ENCODE results near the gene KNTC1. TPM values are rescaled to one million over a fixed set of nuclear protein-coding genes. Genes with fewer than 3 reads are reported as not detected.
"Not testable (repeated sequence)": the region's sequence is repeated elsewhere in the genome, so short reads cannot be mapped to it uniquely, and the experiment has no call there.

KNTC1 gene, protein sequence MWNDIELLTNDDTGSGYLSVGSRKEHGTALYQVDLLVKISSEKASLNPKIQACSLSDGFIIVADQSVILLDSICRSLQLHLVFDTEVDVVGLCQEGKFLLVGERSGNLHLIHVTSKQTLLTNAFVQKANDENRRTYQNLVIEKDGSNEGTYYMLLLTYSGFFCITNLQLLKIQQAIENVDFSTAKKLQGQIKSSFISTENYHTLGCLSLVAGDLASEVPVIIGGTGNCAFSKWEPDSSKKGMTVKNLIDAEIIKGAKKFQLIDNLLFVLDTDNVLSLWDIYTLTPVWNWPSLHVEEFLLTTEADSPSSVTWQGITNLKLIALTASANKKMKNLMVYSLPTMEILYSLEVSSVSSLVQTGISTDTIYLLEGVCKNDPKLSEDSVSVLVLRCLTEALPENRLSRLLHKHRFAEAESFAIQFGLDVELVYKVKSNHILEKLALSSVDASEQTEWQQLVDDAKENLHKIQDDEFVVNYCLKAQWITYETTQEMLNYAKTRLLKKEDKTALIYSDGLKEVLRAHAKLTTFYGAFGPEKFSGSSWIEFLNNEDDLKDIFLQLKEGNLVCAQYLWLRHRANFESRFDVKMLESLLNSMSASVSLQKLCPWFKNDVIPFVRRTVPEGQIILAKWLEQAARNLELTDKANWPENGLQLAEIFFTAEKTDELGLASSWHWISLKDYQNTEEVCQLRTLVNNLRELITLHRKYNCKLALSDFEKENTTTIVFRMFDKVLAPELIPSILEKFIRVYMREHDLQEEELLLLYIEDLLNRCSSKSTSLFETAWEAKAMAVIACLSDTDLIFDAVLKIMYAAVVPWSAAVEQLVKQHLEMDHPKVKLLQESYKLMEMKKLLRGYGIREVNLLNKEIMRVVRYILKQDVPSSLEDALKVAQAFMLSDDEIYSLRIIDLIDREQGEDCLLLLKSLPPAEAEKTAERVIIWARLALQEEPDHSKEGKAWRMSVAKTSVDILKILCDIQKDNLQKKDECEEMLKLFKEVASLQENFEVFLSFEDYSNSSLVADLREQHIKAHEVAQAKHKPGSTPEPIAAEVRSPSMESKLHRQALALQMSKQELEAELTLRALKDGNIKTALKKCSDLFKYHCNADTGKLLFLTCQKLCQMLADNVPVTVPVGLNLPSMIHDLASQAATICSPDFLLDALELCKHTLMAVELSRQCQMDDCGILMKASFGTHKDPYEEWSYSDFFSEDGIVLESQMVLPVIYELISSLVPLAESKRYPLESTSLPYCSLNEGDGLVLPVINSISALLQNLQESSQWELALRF (N-terminal part only)
- polyA plus RNA-seq (ENCODE audit: insufficient read length) = 20.7 TPM

DNA sequence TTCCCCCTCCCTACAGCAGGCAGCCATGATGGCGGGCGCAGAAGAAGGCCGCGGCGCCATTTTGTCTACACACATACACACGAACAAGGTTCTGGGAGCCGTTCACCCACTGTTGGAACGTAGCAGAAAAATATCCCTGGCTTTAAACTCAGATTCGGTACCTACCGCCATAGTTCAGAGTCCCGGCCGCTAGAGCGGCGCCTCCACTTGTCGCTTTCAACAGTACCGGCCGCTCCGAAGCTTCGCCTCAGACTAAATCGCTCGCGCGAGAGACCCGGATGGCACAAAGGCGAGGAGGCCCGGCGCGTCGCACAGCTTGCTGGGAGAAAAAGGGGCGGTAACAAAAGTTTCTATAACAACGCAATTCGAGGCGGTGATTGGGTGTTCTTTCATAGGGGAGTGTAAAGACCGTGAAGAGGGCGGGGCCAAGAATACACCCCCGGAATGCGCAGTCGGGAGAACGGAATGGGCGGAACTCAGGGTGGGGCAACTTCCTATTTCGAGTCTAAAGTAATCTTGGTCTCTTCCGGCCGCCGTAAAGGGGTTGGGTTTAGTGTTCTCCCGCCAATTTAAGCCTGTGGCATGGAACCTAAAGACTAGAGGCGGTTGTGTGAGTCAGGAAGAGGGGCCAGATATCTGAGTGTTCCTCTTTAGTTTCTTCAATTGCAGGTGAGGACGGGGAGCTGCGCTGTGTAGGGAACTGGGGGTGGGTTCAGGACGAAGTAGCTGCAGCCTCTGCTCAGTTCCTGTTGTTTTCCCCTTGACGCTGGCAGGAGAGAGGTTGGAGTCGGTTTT lies at the start of gene KNTC1, which contains the start of gene RSRC2:
KNTC1 (plus strand) TSS at position 567 of the 795 bp plus-strand sequence. CDS start 2,815 bp downstream, outside the sequence.
RSRC2 (minus strand) TSS at position 254 of the 795 bp plus-strand sequence; CDS start at position 171, 83 bp downstream.
- DNase-seq = peak; percentile 99

DNA sequence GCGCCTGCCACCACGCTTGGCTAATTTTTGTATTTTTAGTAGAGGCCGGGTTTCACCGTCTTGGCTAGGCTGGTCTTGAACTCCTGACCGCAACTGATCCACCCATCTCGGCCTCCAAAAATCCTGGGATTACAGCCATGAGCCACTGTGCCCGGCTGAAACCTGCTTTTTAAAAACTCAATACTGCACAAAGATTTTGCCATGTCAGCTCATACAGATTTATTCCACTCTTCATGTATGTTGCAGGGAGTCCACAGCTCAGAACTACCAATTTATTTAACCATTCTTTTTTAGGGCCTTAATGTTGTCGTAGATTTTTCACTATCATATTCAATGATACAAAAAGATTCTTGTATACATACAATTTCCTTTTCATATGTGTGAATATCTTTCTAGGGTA lies 46.3 kb upstream of the KNTC1 start:
- DNase-seq = no peak

DNA sequence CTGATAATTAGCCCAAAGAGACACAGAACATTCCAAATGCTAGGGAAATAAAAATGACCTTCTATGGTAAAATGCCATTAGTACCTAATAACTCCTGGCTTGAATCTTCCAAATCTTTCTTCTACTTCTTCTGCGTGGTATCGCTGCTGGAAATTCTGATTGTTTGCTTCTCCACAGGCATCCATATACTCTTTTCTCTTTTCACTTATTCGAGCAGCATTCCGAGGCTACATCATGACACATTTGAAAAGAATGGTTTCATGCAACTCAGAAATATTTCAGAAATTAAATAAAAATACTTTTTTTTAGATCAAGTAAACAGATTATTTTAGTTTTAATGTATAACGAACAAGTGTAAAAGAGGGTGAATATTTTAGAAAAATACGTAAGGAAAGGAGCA lies 45.2 kb upstream of the KNTC1 start:
- DNase-seq = no peak

DNA sequence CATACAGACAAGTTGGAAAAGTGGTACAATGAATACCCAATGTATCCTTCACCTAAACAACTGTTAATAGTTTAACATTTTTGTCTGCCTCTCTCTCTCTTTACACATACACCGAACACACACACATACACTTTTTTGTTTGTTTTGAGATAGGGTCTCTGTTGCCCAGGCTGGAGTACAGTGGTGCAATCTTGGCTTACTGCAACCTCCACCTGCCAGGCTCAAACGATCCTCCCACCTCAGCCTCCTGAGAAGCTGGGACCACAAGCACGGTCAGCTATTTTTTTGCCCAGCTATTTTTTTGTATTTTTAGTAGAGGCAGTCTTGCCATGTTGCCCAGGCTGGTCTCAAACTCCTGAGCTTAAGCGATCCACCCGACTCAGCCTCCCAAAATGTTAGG lies 43.1 kb upstream of the KNTC1 start:
- DNase-seq = no peak

DNA sequence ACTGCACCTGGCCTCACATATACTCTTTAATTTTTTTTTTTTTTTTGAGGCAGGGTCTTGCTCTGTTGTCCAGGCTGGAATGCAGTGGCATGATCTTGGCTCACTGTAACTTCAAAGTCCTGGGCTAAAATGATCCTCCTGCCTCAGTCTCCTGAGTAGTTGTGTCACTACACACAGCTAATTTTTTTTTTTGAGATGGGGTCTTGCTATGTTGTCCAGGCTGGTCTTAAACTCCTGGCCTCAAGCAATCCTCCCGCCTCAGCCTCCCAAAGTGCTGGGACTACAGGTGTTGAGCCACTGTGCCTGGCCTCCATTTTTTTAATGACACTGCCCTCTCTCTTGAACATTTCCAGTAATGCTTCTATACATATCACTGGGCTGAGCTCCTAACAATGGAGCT lies 42.7 kb upstream of the KNTC1 start:
- not testable (repeated sequence) for DNase-seq

DNA sequence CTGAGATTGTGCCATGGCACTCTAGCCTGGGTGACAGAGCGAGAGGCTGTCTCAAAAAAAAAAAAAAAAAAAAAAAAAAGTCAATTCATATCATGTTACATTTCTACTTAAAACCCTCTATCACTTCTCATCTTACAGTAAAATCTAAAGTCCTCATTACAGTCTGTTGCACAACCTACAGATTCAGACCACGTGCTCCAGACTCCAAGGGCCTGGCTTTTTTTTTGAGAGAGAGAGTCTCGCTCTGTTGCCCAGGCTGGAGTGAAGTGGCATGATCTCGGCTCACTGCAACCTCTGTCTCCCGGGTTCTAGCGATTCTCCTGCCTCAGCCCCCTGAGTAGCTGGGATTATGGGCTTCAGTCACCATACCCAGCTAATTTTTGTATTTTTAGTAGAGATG lies 40.7 kb upstream of the KNTC1 start:
- DNase-seq = not testable (repeated sequence)

DNA sequence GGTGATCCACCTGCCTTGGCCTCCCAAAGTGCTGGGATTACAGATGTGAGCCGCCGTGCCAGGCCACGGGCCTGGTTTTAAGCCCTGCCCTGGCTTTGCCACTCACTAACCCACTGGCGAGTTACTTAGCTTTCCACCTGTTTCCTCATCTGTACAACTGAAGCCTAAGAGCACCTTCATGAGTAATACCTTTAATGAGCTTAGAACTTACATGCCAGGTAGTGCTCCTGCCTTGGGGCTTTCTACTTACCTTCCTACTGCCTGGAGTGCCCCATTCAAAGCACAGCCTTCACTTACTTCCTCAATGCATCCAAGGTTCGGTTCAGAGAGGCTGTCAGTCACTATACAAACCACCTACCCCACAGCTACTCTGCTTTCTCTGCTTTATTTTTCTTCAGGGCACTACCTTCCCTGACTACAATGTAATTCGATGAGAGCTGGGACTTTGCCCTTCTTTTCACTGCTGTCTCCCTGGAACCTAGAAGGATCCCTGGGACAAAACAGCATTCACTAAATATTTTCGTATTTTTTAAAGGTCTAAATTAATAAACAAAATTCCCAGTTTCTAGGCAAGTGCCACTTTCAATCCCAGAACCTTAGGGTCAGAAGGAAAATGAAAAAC lies 40.1 kb upstream of the KNTC1 start:
- DNase-seq = no peak

DNA sequence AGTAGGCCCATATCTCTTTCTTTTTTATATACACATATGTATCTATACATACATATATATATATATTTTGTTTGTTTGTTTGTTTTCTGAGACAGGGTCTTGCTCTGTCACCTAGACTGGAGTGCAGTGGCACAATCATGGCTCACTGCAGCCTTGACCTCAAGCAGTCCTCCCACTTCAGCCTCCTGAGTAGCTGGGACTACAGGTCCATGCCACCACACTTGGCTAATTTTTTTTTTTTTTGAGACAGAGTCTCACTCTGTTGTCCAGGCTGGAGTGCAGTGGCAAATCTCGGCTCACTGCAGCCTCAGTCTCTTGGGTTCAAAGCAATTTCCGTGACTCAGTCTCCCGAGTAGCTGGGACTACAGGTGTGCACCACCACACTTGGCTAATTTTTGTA lies 39.2 kb upstream of the KNTC1 start:
- not testable (repeated sequence) for DNase-seq

DNA sequence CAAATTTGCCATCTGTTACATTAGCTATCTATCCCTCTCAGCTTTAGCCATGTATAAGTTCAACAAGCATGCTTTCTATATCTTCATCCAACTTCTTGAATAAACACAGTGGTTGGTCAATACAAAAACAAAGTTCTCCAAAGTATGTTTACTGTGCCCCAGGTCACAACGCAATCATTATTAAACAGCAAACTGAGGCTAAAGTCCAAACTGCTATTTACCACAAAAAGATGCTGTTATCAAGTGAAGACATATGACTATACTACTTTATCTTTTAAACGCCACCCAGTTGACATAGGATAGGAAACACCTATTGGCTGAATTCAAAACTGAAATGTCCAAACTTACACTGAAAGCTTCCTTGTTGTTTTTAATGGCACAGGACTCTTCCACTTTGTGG lies 38.0 kb upstream of the KNTC1 start:
- no peak for DNase-seq

DNA sequence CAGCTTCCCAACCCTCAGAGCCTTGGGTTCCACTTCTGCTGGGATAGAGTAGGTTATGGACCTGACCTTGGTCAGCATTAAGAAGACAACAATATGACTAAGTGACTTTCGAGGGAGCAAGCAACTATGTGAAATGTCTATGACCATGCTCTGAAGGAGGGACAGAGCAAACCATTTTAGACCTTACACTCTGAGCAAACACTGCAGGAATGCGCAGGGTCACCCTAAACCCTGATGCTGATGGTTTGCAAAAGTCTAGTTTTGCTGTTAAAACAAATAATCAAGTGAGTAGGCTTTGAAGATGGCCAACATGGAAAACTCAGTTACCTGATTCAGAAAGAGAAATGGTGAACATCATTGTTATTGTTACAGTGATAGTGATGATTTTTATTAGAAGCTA lies 35.1 kb upstream of the KNTC1 start:
- no peak for DNase-seq

DNA sequence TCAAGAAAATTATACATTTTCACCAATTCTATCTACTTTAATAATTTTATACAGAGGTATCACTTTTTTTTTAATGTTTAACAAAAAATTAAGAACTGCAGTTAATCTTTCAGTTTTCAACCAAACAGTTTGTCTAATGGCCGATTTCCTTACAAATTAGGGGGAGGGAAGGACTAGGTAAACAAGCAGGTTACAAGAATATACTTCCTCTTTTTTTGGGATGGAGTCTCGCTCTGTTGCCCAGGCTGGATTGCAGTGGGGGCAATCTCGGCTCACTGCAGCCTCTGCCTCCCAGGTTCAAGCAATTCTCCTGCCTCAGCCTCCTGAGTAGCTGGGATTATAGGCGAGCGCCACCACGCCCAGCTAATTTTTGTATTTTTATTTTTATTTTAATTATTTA lies 33.8 kb upstream of the KNTC1 start:
- DNase-seq = not testable (repeated sequence)

DNA sequence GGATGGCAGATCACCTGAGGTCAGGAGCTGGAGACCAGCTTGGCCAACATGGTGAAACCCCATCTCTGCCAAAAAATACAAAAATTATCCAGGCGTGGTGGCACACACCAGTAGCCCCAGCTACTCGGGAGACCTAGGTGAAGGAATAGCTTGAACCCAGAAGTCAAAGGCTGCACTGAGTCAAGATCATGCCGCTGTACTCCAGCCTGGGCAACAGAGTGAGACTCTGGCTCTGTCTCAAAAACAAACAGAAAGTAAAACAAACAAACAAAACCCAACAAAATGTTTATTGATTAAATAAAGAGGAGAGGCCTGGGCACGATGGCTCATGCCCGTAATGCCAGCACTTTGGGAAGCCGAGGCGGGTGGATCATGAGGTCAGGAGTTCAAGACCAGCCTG lies 31.8 kb upstream of the KNTC1 start:
- no peak for DNase-seq

DNA sequence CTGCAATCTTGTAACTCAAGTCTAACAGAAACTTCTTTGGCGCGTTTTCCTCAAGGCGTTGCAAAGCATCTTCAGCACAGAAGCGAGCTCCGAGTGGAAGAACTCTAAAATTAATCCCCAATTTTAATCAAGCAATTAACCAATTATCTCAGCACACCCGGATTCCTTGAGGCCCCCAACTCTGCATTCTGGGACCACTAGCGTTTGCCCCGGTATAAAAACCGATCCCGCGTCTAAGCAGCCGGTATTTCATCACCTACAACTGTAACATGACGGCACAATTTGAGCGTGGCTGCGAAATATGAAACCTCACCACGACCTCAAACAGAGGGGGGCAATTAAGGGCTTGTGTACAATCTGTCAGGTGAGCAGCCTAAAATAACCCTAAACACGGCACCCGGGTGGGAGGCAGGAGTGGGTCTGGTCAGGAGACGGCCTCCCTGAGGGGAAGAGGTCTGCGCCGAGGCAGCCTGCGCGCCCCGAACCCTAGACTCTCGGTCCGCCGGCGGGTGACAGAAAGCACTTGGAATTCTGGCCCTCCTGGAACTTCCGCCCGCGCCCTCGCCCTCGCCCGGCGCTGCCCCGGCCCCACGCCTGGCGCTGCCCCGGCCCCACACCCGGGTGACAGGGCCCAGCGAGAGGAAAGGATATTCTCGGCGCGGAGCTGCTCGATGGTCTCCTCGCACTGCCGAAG lies 26.9 kb upstream of the KNTC1 start:
- DNase-seq = peak; percentile 60

DNA sequence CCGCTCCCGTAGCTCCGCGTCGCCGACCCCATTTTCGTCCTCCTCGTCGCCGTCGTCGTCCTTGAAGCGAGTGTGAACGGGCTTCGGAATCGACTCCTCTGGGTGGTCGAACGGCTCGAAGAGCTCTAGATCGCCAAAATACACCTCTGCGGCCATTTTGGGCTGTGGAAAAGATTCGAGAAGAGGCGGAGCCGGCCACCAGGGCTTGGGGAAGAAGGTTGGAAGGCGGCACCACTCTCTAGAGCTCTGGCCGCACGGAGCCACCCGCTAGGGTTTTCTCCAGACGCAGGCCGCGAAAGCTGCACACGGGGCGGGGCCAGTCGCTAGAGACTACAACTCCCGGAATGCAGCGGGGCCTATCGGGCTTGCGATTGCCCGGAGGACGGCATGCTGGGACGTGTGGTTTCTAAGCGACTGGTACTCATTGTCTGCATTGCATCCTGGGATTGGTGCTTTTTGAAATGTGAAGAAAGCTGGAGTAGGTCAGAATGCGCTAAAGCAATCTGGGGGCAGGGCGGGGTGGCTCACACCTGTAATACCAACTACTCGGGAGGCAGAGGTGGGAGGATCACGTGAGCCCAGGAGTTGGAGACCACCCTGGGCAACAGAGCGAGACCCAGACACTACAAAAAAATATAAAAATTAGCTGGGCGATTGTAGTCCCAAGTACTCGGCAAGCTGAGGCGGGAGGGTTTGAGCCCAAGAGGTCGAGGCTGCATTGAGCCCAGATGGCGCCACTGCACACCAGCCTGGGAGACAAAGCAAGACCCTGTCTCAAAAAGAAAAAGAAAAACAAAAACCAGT lies 26.2 kb upstream of the KNTC1 start, which contains the start of gene ZCCHC8:
ZCCHC8 (minus strand) TSS at position 248 of the 804 bp plus-strand sequence; CDS start at position 156, 92 bp downstream.
- peak; percentile 95 for DNase-seq

DNA sequence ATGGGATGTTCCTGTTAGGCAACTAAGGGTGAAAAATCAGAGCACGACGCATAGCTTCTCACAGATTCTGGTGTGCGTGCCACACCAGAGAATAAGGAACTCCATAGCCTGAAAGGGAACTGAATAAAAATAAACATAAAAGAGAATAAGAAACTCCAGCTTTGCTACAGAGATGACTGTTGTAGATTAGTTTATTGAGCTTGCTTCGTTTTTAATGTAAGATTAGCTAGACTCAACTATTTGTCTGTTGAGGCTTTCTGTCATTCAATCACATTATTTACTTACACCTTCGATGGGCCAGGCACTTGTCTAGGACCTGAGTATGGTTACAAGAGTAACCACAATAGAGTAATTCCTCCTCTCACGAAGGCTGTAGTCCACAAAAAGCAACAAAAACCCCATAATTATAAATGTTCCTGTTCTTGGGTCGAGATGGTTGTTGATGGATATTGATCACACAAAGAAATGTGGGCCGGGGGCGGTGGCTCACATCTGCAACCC lies 25.5 kb upstream of the KNTC1 start:
- no peak for DNase-seq

DNA sequence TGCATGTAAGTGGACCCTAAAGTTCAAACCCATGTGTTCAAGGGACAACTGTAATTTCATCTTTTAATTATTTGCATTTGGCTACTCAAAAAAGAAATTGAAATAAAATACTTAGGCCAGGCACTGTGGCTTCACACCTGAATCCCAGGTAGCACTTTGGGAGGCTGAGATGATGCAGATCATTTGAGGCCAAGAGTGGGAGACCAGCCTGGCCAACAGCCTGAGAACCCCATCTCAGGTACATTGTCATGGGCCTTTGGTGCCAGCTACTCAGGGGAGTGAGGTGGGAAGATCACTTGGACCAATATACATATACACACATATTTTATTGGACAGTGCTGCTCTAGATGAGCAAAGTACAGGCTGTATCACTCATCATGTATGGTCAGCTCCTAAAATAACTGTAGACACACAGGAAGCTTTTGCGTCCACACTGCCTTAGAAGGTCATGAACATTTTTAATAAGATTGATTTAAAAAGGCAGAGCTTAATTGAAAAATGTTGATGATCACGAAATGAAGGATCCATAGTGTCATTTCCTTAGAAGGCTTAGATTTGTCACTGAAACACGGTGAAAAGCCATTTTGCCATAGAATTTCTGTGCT lies 23.8 kb upstream of the KNTC1 start:
- no peak for DNase-seq

DNA sequence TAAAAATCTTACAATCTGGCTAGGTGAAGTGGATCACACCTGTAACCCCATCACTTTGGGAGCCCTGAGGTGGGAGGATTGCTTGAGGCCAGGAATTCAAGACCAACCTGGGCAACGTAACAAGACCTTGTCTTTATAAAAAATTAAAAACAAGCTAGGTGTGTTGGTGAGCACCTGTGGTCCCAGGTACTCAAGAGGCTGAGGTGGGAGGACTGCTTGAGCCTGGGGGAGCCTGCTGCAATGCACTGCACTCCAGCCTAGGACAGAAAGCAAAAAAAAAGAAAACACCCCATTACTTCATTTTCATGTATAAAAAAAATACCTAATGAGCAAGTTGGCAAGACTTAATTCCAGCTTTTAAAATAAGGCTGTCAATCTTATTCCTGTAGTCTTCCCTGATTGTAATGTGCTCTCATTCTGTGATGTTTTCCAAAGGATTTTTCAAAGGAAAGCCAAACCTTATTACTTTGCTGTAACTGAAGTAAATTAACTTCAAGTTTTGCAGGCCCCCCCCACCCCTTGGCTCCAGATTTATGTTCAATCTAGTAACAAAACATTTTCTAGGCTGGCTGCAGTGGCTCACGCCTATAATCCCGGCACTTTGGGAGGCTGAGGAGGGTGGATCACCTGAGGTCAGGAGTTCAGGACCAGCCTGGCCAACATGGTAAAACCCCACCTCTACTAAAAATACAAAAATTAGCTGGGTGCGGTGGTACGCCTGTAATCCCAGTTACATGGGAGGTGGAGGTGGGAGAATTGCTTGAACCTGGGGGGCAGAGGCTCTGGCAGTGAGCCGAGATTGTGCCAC lies 23.1 kb upstream of the KNTC1 start:
- DNase-seq = no peak
